H9 (cell line): ENCODE measurements around the gene KRTAP12-1. TPM values are rescaled to one million over a fixed set of nuclear protein-coding genes. Genes with fewer than 3 reads are reported as not detected.

Experiments
- DNase-seq: peaks from one replicate; pipeline ENCODE4 v3.0.0-alpha.2; 2017
- H2AFZ ChIP-seq: one replicate; pipeline ENCODE4 v1.6.1; 2013; ENCODE audit warnings: mild to moderate bottlenecking, low read length, control low read depth, moderate library complexity
- H2AK5ac ChIP-seq: 2 replicates; pipeline ENCODE4 v1.6.1; 2013; ENCODE audit warnings: low read length, control low read depth, mixed read lengths; ENCODE audit not compliant: insufficient read length
- H2BK120ac ChIP-seq: one replicate; pipeline ENCODE4 v1.6.1; 2013; ENCODE audit warnings: low read depth, mild to moderate bottlenecking, low read length, control low read depth, inconsistent platforms; ENCODE audit not compliant: poor library complexity, severe bottlenecking
- H2BK12ac ChIP-seq: 2 replicates; pipeline ENCODE4 v1.6.1; 2013; ENCODE audit warnings: low read length, control low read depth, mixed read lengths, low read depth; ENCODE audit not compliant: insufficient read length
- H2BK15ac ChIP-seq: 2 replicates; pipeline ENCODE4 v1.6.1; 2013; ENCODE audit warnings: low read depth, low read length, control low read depth
- H2BK20ac ChIP-seq: one replicate; pipeline ENCODE4 v1.6.1; 2013; ENCODE audit warnings: low read depth, mild to moderate bottlenecking, low read length, control low read depth, inconsistent platforms; ENCODE audit not compliant: poor library complexity, severe bottlenecking
- H2BK5ac ChIP-seq: 2 replicates; pipeline ENCODE4 v1.6.1; 2013; ENCODE audit warnings: low read length, control low read depth, mixed read lengths; ENCODE audit not compliant: insufficient read length
- H3K14ac ChIP-seq: 2 replicates; pipeline ENCODE4 v1.6.1; 2013; ENCODE audit warnings: low read length, control low read depth; ENCODE audit not compliant: insufficient read depth
- H3K18ac ChIP-seq: 2 replicates; pipeline ENCODE4 v1.6.1; 2013; ENCODE audit warnings: low read depth, mild to moderate bottlenecking, mixed read lengths, low read length, control low read depth; ENCODE audit not compliant: insufficient read length
- H3K23ac ChIP-seq: 2 replicates; pipeline ENCODE4 v1.6.1; 2013; ENCODE audit warnings: low read length, control low read depth, mixed read lengths, low read depth; ENCODE audit not compliant: insufficient read length
- H3K23me2 ChIP-seq: 2 replicates; pipeline ENCODE4 v1.6.1; 2013; ENCODE audit warnings: low read depth, mild to moderate bottlenecking, mixed read lengths, low read length, control low read depth; ENCODE audit not compliant: insufficient read length, poor library complexity, severe bottlenecking
- H3K27ac ChIP-seq: 2 replicates; pipeline ENCODE4 v1.5.1; 2013; ENCODE audit warnings: low read length, control low read depth, mixed read lengths, low read depth; ENCODE audit not compliant: insufficient read length
- H3K27me3 ChIP-seq: 2 replicates; pipeline ENCODE4 v1.6.1; 2013; ENCODE audit warnings: low read length, control low read depth, inconsistent platforms; ENCODE audit not compliant: insufficient read depth
- H3K4ac ChIP-seq: 2 replicates; pipeline ENCODE4 v1.6.1; 2013; ENCODE audit warnings: low read depth, mild to moderate bottlenecking, control low read depth, inconsistent platforms, low read length, moderate library complexity
- H3K4me1 ChIP-seq: 2 replicates; pipeline ENCODE4 v1.6.1; 2013; ENCODE audit warnings: low read length, control low read depth, inconsistent platforms; ENCODE audit not compliant: insufficient read depth
- H3K4me2 ChIP-seq: 2 replicates; pipeline ENCODE4 v1.6.1; 2013; ENCODE audit warnings: low read length, control low read depth, mixed read lengths; ENCODE audit not compliant: insufficient read length, insufficient read depth
- H3K56ac ChIP-seq: 2 replicates; pipeline ENCODE4 v1.6.1; 2013; ENCODE audit warnings: low read depth, mild to moderate bottlenecking, mixed read lengths, low read length, control low read depth; ENCODE audit not compliant: insufficient read length
- H3K79me1 ChIP-seq: 2 replicates; pipeline ENCODE4 v1.6.1; 2013; ENCODE audit warnings: low read depth, mild to moderate bottlenecking, moderate library complexity, low read length, control low read depth, inconsistent platforms; ENCODE audit not compliant: insufficient read depth, poor library complexity, severe bottlenecking
- H3K79me2 ChIP-seq: 2 replicates; pipeline ENCODE4 v1.6.1; 2013; ENCODE audit warnings: low read length, control low read depth, inconsistent platforms; ENCODE audit not compliant: insufficient read depth
- H3K9ac ChIP-seq: 2 replicates; pipeline ENCODE4 v1.6.1; 2013; ENCODE audit warnings: low read length, control low read depth, mixed read lengths; ENCODE audit not compliant: insufficient read length; ENCODE audit errors: extremely low read depth
- H3K9me3 ChIP-seq: one replicate; pipeline ENCODE4 v1.6.1; 2013; ENCODE audit warnings: low read depth, low read length, inconsistent platforms; ENCODE audit not compliant: control insufficient read depth
- H3T11ph ChIP-seq: one replicate; pipeline ENCODE4 v1.6.1; 2013; ENCODE audit warnings: mild to moderate bottlenecking, low read length, control low read depth, inconsistent platforms
- H4K20me1 ChIP-seq: one replicate; pipeline ENCODE4 v1.6.1; 2013; ENCODE audit not compliant: control insufficient read depth, insufficient read length, insufficient read depth
- H4K5ac ChIP-seq: 2 replicates; pipeline ENCODE4 v1.6.1; 2013; ENCODE audit warnings: low read depth, mild to moderate bottlenecking, mixed read lengths, low read length, control low read depth; ENCODE audit not compliant: insufficient read length
- H4K8ac ChIP-seq: replicated peaks from 2 replicates; pipeline ENCODE4 v1.6.1; 2013; ENCODE audit warnings: low read length, control low read depth, mixed read lengths, low read depth; ENCODE audit not compliant: insufficient read length
- H4K91ac ChIP-seq: 2 replicates; pipeline ENCODE4 v1.6.1; 2013; ENCODE audit warnings: low read depth, mild to moderate bottlenecking, moderate library complexity, mixed read lengths, low read length, control low read depth; ENCODE audit not compliant: insufficient read length
- H3K27ac Mint-ChIP-seq, 3 experiments: 2 replicates in 2 of 3; 3 replicates in 1 of 3; pipeline ENCODE4 v1.8.0; 2020 to 2021; ENCODE audit warnings: mixed read lengths in 3 of 3, mild to moderate bottlenecking in 1 of 3, moderate library complexity in 1 of 3
- H3K27me3 Mint-ChIP-seq: 2 replicates; pipeline ENCODE4 v1.8.0; 2021; ENCODE audit warnings: low read depth, mild to moderate bottlenecking, moderate library complexity, mixed read lengths
- H3K36me3 Mint-ChIP-seq, 3 experiments: 2 replicates in 2 of 3; 3 replicates in 1 of 3; pipeline ENCODE4 v1.8.0; 2020 to 2021; ENCODE audit warnings: low read depth in 3 of 3, mixed read lengths in 3 of 3; ENCODE audit not compliant: insufficient read depth in 1 of 3
- H3K4me1 Mint-ChIP-seq, 2 experiments: 2 replicates each; pipeline ENCODE4 v1.8.0; 2020; ENCODE audit warnings: mixed read lengths in 2 of 2
- H3K4me3 Mint-ChIP-seq, 2 experiments: 2 replicates in 1 of 2; 3 replicates in 1 of 2; pipeline ENCODE4 v1.8.0; 2020 to 2021; ENCODE audit warnings: mild to moderate bottlenecking in 2 of 2, mixed read lengths in 2 of 2, moderate library complexity in 1 of 2
- H3K9me3 Mint-ChIP-seq, 2 experiments: 2 replicates in 1 of 2; 3 replicates in 1 of 2; pipeline ENCODE4 v1.8.0; 2020; ENCODE audit warnings: mild to moderate bottlenecking in 2 of 2, mixed read lengths in 2 of 2, moderate library complexity in 1 of 2
- WGBS: extraction: QIAGEN DNeasy Blood & Tissue Kit; methylation state at CpG from one replicate; pipeline ENCODE4 v1.1.7; 2013; ENCODE audit warnings: missing lambda C conversion rate, low lambda C conversion rate, mixed read lengths; ENCODE audit not compliant: insufficient read length; ENCODE audit errors: extremely low coverage; 5-methylcytosine and 5-hydroxymethylcytosine counted together
- total RNA-seq: library from RNA; stranded (reverse); gene quantifications from 2 replicates; pipeline ENCODE4 v1.2.1, GENCODE V29; 2021
- TF ChIP-seq, protein P1 (sequence below): fragments of 200-600 bp; sonication (generic); conservative IDR thresholded peaks from 3 replicates; pipeline ENCODE4 v1.8.0; 2021; ENCODE audit warnings: antibody characterized with exemption, mild to moderate bottlenecking

KRTAP12-1 gene
- total RNA-seq, 1 experiment from 2014 or later = not detected

DNA sequence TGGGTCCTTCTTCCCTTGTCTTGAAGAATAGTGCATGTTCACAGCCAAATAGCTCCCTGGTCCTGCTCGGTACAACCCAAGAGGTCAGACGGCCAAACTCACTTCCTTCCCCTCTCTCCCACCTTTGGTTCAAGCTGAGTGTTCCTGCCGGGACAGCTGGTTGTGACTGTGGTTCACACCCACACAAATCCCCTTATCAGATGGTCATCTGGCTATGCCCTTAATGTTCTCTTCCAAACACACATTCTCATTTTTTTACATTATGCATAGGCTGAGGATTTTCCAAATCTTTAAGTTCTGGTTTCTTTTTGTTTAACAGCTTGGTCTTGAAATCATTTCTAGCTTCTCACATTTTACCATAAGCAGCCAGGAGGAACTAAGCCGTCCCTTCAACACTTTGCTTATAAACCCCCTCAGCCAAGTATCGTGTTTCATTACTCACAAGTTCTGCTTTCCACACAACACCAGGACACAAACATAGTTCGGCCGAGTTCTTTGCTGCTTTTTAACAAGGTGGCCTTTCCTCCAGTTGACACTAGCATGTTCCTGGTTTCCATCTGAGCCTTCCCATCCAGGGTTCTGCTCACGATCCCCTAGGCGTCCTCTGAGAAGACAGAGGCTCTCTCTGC, 49.1 kb upstream of the KRTAP12-1 start:
- Histone ChIP-seq H3K9me3 (no peaks in the 10 kb centered on the region), H3K56ac (no peak overlapping the region), H3K23me2 (peaks cover 3% of the 10 kb centered on the region), H3K27ac (no peak overlapping the region), H2BK15ac (no peak overlapping the region), H2BK5ac (no peak overlapping the region), H4K8ac (no peak overlapping the region), H3K79me2 (no peaks in the 10 kb centered on the region), H2BK120ac (no peak overlapping the region), H3K4me1 (no peaks in the 10 kb centered on the region), H3K4me2 (no peak overlapping the region), H2BK20ac (no peak overlapping the region), H3K4ac (no peak overlapping the region), H4K91ac (no peak overlapping the region), H3T11ph (no peak overlapping the region), H3K18ac (no peak overlapping the region), H4K20me1 (no peaks in the 10 kb centered on the region), H3K79me1 (no peaks in the 10 kb centered on the region), H3K23ac (no peak overlapping the region), H3K14ac (no peak overlapping the region), H2AK5ac (no peak overlapping the region), H4K5ac (no peak overlapping the region), H2AFZ (no peak overlapping the region), H2BK12ac (no peak overlapping the region), H3K27me3 (no peaks in the 10 kb centered on the region), H3K9ac (no peak overlapping the region)
- no CpG with 5 or more reads among the region's 9 CpGs for WGBS
- peaks cover 30 to 33% of the 10 kb centered on the region in 2 experiments for H3K4me1 Mint-ChIP-seq
- peaks cover 12% of the 10 kb centered on the region for H3K27me3 Mint-ChIP-seq
- H3K9me3 Mint-ChIP-seq = no peaks in the 10 kb centered on the region
- no peak for DNase-seq
- H3K4me3 Mint-ChIP-seq = no peak overlapping the region
- TF ChIP-seq, protein P1, sequence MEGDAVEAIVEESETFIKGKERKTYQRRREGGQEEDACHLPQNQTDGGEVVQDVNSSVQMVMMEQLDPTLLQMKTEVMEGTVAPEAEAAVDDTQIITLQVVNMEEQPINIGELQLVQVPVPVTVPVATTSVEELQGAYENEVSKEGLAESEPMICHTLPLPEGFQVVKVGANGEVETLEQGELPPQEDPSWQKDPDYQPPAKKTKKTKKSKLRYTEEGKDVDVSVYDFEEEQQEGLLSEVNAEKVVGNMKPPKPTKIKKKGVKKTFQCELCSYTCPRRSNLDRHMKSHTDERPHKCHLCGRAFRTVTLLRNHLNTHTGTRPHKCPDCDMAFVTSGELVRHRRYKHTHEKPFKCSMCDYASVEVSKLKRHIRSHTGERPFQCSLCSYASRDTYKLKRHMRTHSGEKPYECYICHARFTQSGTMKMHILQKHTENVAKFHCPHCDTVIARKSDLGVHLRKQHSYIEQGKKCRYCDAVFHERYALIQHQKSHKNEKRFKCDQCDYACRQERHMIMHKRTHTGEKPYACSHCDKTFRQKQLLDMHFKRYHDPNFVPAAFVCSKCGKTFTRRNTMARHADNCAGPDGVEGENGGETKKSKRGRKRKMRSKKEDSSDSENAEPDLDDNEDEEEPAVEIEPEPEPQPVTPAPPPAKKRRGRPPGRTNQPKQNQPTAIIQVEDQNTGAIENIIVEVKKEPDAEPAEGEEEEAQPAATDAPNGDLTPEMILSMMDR = no peak
- no peak overlapping the region for H3K27ac Mint-ChIP-seq
- H3K36me3 Mint-ChIP-seq = peaks cover 0 to 10% (median 0%) of the 10 kb centered on the region in 3 experiments; a peak in 2 of 7 replicates
